SU-DHL-6 (cell line): ENCODE data around the gene AVPR2.

Experiments
- H2AFZ ChIP-seq: fragments of 200-600 bp; sonication (generic); 2 replicates; pipeline ENCODE4 v1.6.1; 2014; ENCODE audit warnings: low read depth, mild to moderate bottlenecking, moderate library complexity, mixed read lengths, antibody characterized with exemption, low read length; ENCODE audit not compliant: severe bottlenecking
- H3F3A ChIP-seq: fragments of 200-600 bp; shearing (Covaris generic); 2 replicates; pipeline ENCODE4 v1.6.0; 2016; ENCODE audit warnings: antibody characterized with exemption, mild to moderate bottlenecking; ENCODE audit not compliant: insufficient read depth
- H3K27ac ChIP-seq: fragments of 200-600 bp; sonication (generic); 2 replicates; pipeline ENCODE4 v1.5.1; 2016; ENCODE audit warnings: low read depth, mild to moderate bottlenecking, low read length, moderate library complexity, mixed read lengths
- H3K27me3 ChIP-seq: fragments of 200-600 bp; sonication (generic), shearing (Covaris generic); 2 replicates; pipeline ENCODE4 v1.6.0; 2014; ENCODE audit warnings: mild to moderate bottlenecking, low read length
- H3K36me3 ChIP-seq: fragments of 200-600 bp; sonication (generic); 2 replicates; pipeline ENCODE4 v1.6.1; 2014; ENCODE audit warnings: mild to moderate bottlenecking, low read length, mixed read lengths
- H3K4me2 ChIP-seq: fragments of 300-600, 200-600 bp; shearing (Covaris generic), sonication (generic); 2 replicates; pipeline ENCODE4 v1.6.0; 2014; ENCODE audit warnings: low read length, low read depth, mild to moderate bottlenecking; ENCODE audit not compliant: poor library complexity, severe bottlenecking
- H3K4me3 ChIP-seq: fragments of 200-600 bp; sonication (generic); 2 replicates; pipeline ENCODE4 v1.5.1; 2014; ENCODE audit warnings: antibody characterized with exemption, low read length, mild to moderate bottlenecking, mixed read lengths; ENCODE audit not compliant: insufficient read depth, poor library complexity, severe bottlenecking
- H3K79me2 ChIP-seq: fragments of 200-600 bp; sonication (generic); 2 replicates; pipeline ENCODE4 v1.6.1; 2014; ENCODE audit warnings: mild to moderate bottlenecking, low read length, moderate library complexity; ENCODE audit not compliant: insufficient read depth
- H3K9ac ChIP-seq: fragments of 200-600 bp; sonication (generic); 2 replicates; pipeline ENCODE4 v1.7.0; 2014; ENCODE audit warnings: mild to moderate bottlenecking, low read length
- H3K9me2 ChIP-seq: fragments of 200-600 bp; sonication (generic); replicated peaks from 2 replicates; pipeline ENCODE4 v1.6.1; 2014; ENCODE audit warnings: low read length; ENCODE audit not compliant: insufficient read depth
- H3K9me3 ChIP-seq: fragments of 200-600 bp; sonication (generic); 2 replicates; pipeline ENCODE4 v1.6.1; 2014; ENCODE audit warnings: low read length, mixed read lengths; ENCODE audit not compliant: insufficient read depth
- H4K20me1 ChIP-seq: fragments of 200-600 bp; sonication (generic); 2 replicates; pipeline ENCODE4 v1.6.1; 2014; ENCODE audit warnings: low read depth, mild to moderate bottlenecking, antibody characterized with exemption, low read length, moderate library complexity, mixed read lengths
- CTCF ChIP-seq: fragments of 200-600 bp; sonication (generic); IDR thresholded peaks from one replicate; pipeline ENCODE4 v1.5.1; 2017; ENCODE audit warnings: antibody characterized with exemption, mild to moderate bottlenecking, low read length, moderate library complexity; ENCODE audit not compliant: insufficient read depth, poor library complexity, severe bottlenecking
- EZH2phosphoT487 ChIP-seq: fragments of 200-600 bp; sonication (generic), shearing (Covaris generic); conservative IDR thresholded peaks from 2 replicates; pipeline ENCODE4 v1.6.1; 2018; ENCODE audit warnings: mild to moderate bottlenecking, antibody characterized with exemption, low read length, moderate library complexity, mixed read lengths

The AVPR2 gene

GRCh38 chrX:153861151-153861550, 43.3 kb upstream of the AVPR2 start:
- no peaks in the 10 kb centered on the region for H3K79me2 ChIP-seq
- H3K27ac ChIP-seq: no peak overlapping the region
- no peaks in the 10 kb centered on the region for H3K9me3 ChIP-seq
- H4K20me1 ChIP-seq: no peaks in the 10 kb centered on the region
- H3K27me3 ChIP-seq: no peaks in the 10 kb centered on the region
- H3K9ac ChIP-seq: no peak overlapping the region
- H3K36me3 ChIP-seq: no peaks in the 10 kb centered on the region
- TF ChIP-seq EZH2phosphoT487: no peak
- no peak for TF ChIP-seq CTCF
- H3K9me2 ChIP-seq: no peaks in the 10 kb centered on the region
- H3K4me2 ChIP-seq: no peak overlapping the region
- H3K4me3 ChIP-seq: no peak overlapping the region
- H2AFZ ChIP-seq: no peak overlapping the region
- H3F3A ChIP-seq: no peaks in the 10 kb centered on the region

GRCh38 chrX:153861733-153862310, 42.7 kb upstream of the AVPR2 start:
- H3K9ac ChIP-seq: no peak overlapping the region
- no peaks in the 10 kb centered on the region for H3K9me3 ChIP-seq
- no peaks in the 10 kb centered on the region for H3F3A ChIP-seq
- H3K27ac ChIP-seq: no peak overlapping the region
- no peaks in the 10 kb centered on the region for H3K79me2 ChIP-seq
- TF ChIP-seq EZH2phosphoT487: no peak
- TF ChIP-seq CTCF: no peak
- H2AFZ ChIP-seq: no peak overlapping the region
- no peak overlapping the region for H3K4me2 ChIP-seq
- H4K20me1 ChIP-seq: no peaks in the 10 kb centered on the region
- no peaks in the 10 kb centered on the region for H3K36me3 ChIP-seq
- H3K4me3 ChIP-seq: no peak overlapping the region
- no peaks in the 10 kb centered on the region for H3K27me3 ChIP-seq
- H3K9me2 ChIP-seq: no peaks in the 10 kb centered on the region

GRCh38 chrX:153862369-153863250, 41.9 kb upstream of the AVPR2 start:
- H3K4me2 ChIP-seq: no peak overlapping the region
- TF ChIP-seq EZH2phosphoT487 (no peak), CTCF (no peak)

More at GRCh38 chrX:153862369-153863250, 41.9 kb upstream of the AVPR2 start:
- no peak overlapping the region for H2AFZ ChIP-seq
- H3K36me3 ChIP-seq: no peaks in the 10 kb centered on the region
- no peaks in the 10 kb centered on the region for H4K20me1 ChIP-seq
- H3K79me2 ChIP-seq: no peaks in the 10 kb centered on the region
- H3K27ac ChIP-seq: no peak overlapping the region
- H3K9me2 ChIP-seq: no peaks in the 10 kb centered on the region
- H3K27me3 ChIP-seq: no peaks in the 10 kb centered on the region
- no peaks in the 10 kb centered on the region for H3K9me3 ChIP-seq
- no peak overlapping the region for H3K9ac ChIP-seq
- no peak overlapping the region for H3K4me3 ChIP-seq
- H3F3A ChIP-seq: no peaks in the 10 kb centered on the region
